GDM1 (cell line): ENCODE measurements around the gene TMEM272.

ENCODE experiments used
- DNase-seq: peaks from one replicate; lab custom pipeline; 2025; lab: John Stamatoyannopoulos, UW

Gene TMEM272

DNA sequence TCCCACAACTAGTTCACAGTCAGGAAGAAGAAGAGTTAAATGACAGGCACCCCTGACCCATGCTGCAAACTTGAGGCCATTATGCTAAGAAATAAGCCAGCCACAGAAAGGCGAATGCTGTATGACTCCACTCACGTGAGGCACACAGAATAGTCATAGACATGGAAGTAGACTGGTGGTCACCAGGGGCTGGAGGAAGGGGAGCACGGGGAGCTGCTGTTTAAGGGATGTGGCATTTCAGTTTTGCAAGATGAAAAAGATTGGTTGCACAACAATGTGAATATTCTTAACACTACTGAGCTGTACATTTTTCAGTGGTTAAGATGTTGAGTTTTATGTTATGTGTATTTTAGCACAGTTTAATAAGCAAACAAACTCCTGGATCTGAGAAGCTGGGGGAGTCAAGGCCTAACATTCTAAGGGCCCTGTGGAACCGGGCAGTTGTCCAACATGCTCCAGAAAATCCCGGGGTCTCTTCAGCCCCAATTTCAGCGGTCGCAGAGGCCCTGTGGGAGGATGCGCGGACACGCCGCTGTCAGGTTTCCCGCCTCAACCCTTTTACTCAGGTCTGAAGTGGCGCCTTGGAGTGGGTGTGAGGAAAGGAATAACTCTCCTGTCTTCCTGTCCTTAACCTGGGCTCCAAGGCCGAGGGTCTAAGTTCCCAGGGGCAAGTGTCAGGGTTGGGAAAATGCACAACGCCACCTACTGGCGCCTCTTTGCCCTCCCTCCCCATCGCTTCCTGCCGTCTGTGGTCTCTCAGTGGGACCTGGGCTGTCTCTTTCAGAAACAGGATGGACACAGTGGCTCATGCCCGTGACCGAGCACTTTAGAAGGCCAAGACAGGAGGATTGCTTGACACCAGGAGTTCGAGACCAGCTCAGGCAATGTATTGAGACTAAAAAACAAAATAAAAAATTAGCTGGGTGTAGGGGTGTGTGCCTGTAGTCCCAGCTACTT, 4.4 kb upstream of the TMEM272 start:
- DNase-seq: no peak

DNA sequence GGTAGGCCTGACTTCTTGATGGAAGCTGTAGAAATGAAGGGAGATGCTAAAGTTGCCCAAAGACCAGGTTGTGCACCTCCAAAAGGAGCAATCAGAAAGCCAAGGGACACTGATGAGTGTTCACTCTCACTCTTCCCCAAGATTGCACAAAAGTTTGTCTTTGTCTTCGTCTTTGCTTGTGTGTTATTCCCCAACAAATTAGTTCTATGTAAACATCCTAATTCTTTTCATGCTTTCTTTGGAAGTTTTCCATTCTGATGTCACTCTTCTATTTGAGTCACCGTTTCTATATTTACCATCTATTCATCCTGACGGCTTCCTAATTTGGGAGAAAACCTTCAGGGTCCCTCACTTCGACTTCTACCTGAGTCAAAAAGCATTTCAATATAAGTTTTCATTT, 3.7 kb upstream of the TMEM272 start:
- DNase-seq: no peak

DNA sequence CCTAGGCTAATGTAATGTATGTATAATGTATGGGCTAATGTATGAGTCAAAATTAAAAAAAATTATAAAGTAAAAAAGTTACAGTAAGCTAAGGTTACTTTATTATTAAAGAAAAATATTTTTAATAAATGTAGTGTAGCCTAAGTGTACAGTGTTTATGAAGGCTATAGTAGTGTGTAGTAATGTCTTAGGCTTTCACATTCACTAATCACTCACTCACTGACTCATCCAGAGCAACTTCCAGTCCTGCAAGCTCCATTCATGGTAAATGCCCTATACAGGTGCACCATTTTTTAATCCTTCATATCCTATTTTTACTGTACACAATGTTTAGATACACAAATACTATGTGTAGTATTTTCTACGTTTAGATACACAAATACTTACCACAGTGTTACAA, 1.8 kb upstream of the TMEM272 start:
- no peak for DNase-seq

DNA sequence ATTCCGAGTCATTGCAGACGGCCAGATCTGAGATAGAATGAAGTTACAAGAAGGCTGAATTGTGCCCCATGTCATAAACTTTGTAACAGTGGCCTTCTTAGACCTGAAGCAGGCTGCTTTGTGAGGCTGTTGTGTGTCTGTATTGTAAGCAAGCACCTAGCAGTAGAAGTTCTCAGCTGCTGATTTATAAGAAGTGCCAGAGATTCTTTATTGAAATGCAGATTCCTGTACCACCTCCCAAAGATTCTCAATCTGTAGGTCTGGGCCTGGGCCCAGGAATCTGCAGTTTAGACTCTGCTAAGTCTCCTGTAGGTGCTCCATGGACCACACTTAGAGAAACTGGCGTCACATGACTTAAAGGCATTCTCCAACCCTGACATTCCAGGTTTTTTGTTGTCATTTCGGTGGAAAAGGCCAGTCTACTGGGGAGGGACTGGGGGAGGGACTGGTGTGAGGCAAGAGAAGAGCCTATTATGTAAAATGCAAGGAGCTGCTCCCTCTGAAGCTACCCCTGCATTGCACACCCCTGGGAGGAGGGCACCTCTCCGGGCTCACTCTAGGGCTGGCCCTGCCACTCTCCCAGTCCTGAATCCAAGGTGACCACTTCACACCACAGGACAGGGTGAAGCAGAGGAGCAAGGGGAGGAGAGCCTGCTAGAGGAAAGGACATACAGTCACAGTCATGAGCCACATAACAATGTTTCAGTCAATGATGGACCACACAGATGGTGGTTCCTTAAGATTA, 769 bp upstream of the TMEM272 start:
- DNase-seq: no peak

GRCh38 chr13:51843529-51843928, 1.4 kb downstream of the TMEM272 start:
- DNase-seq: no peak

DNA sequence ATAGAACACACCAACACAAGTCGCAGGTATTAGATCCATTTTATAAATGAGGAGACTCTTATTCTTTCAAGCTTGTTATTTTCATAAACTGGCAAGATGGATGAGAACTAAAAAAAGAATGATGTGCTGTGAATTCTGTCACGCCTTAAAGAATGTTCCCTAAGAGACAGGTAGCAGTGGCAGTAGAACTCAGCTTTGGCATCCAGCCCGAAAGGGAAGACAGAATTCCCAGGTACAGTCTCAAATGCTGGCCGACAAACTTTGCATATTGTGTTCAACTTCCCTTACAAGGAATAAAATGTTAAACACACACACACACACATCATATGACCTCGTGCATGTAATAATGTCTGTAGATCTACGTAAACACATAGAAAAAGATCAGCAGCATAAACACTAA, 3.2 kb downstream of the TMEM272 start:
- no peak for DNase-seq

GRCh38 chr13:51840917-51841316, 4.1 kb downstream of the TMEM272 start:
- DNase-seq: no peak

DNA sequence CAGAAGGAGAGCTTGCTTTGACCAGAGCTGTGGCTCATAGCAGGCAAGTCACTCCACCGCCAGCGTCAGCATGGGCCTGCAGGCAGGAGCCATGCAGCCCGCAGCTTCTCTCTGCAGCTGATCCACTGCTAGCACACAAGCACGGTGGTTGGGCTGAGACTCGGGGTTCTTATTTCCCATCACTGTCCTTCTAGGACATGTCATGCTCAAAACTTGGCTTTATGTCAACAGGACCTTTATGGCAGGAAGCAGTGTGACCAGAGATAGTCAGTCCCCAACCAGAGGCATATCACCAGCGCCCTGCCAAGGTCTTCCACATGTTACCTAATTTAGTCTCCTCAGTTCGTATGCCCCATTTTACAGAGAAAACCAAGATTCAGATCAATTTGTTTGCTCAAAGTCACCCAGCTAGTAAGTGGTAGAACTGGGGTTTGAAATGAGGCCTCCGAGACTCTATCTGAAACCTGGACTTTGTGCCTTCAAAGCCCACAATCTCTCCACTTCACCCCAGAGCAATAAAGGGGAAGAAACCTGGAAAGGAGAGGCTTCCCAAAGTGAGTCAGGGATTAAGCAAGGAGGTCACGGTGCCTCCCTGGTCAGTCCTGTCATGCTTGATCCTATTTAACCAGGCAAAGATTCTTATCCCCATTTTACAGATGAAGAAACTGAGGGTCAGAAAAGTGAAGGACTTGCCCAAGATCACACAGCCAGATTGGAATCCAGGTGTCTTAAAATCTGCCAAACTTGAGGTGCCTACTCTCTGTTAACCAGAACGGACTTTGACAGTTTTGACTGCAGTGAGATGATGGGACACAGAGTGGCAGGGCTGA, 5.1 kb downstream of the TMEM272 start:
- DNase-seq: peak; percentile 28

DNA sequence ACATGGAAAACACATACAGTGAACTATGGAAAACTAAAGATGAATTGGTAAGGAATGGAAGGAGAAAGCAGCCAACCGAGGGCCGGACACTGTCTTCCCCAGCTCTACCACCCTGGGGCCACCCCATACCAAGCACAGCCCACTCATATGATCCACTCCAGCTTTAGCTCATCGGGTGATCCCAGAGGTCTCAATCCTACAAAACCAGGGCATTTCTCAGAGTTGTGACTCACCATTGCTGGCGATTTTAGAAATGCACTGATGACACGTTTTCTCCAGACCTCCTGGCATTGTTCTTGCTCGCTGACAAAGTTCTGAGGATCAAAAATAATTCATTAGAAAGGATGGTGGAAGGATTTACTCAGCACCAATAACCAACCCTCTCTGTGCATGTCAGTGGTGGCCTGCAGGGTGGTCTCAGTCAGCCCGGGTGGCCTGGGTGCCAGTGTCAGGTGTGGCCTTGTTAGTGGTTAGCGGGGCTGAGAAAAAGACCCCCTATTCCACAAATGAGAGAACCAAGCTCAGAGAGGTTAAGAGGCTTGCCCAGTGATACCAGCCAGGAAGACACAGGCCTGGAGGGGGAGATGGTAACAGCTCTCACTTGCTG, 6.6 kb downstream of the TMEM272 start:
- DNase-seq: no peak

GRCh38 chr13:51837016-51837415, 8.0 kb downstream of the TMEM272 start:
- DNase-seq: no peak

- DNase-seq: no peak
These were observed 10.3 kb downstream of the TMEM272 start for GRCh38 chr13:51834581-51835171.

GRCh38 chr13:51833980-51834379, 11.0 kb downstream of the TMEM272 start:
- no peak for DNase-seq

DNA sequence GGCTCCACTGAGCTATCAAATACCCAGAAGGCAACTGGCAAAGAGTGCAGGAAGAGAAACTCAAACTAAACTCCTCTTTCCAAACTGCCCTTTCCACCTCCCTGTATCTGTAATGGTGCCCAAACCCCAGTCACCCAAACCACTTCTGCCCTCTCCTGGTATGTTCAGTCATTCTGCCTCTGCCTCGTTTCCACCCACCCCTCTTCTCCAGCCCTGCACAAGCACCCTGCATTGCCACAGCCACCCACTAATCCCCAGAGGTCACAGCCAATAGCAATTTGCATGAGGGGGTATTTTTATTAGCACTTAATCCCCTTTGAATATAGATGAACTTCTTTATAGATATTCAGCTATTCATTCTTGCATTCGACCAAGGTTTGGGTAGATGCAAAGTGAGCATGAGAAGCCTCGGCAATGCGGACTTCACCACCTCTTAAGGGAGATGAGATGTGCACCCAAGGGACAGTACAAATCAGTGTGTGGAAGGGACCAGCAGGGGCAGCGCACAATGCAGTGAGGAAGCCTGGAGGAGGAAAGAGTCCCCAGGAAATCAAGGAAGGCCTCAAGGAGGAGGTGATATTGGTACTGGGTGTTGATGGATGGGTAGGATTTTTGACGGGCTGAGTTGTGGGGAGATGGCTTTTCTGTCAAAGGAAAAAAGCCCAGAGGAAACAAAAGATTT, 12.4 kb downstream of the TMEM272 start:
- peak; percentile 23 for DNase-seq

GRCh38 chr13:51831519-51831918, 13.5 kb downstream of the TMEM272 start:
- no peak for DNase-seq

DNA sequence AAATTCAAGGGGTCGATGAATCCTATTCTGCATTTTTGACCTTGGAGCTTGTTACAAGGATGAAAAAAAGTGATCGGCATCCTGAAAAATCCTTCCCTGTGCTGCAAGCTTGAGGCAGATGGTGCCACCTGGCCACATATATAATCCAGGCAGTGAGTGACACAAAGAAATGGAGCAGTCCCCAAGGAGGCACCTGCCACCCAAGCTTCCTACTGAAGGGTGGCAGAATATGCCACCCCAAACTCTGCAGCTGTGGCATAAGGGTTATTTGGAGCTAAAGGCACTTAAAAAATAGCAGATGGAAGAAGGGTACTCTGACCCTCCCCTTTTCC, 15.4 kb downstream of the TMEM272 start:
- DNase-seq: no peak

GRCh38 chr13:51828730-51829567, 16.0 kb downstream of the TMEM272 start:
- DNase-seq: no peak

- DNase-seq: no peak
These were observed 17.7 kb downstream of the TMEM272 start for GRCh38 chr13:51827254-51827653.

- no peak for DNase-seq
These were observed 18.4 kb downstream of the TMEM272 start for GRCh38 chr13:51826606-51827005.

DNA sequence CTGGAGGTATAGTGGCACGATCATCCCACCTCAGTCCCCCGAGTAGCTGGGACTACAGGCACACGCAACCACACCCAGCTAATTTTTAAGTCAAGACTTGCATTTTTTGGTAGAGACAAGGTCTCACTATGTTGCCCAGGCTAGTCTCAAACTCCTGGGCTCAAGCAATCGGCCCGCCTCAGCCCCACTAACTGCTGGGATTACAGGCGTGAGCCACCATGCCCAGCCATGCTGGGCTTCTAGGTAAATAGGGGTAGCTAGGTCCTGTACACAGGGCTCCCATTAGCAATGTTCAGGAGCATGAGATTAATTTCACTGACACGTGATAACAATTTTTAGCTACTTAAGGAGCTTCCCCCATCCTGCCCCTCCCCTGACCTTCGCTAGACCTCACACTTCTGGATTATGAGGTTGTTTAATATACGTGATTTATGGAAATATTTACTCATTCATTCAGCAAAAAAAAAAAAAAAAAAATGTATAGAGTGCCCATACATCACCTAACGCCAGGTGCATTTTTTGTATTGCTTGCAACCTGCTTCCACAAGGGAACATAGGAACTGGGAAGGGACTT, 19.2 kb downstream of the TMEM272 start:
- DNase-seq: no peak

- DNase-seq: peak; percentile 33
These were observed 19.8 kb downstream of the TMEM272 start for GRCh38 chr13:51825165-51825592.
